Transverse colon (tissue), 4 donors: ENCODE results near the gene SMAD1. TPM values are rescaled to one million over a fixed set of nuclear protein-coding genes. Genes with fewer than 3 reads are reported as not detected.

Experiments used
- DNase-seq: peaks from one replicate; pipeline ENCODE4 v3.0.0-alpha.2; 2019
- H3K27ac ChIP-seq, 4 donors: fragments of 200-600 bp; sonication (generic); 2 replicates each; pipeline ENCODE4 v1.5.1; 2016 to 2018; ENCODE audit warnings: inconsistent platforms in 4 of 4
- H3K27me3 ChIP-seq: fragments of 200-600 bp; sonication (generic); 2 replicates; pipeline ENCODE4 v1.5.1; 2017; ENCODE audit warnings: inconsistent platforms
- H3K36me3 ChIP-seq, 4 donors: fragments of 200-600 bp; sonication (generic); 2 replicates each; pipeline ENCODE4 v1.5.1; 2017 to 2019; ENCODE audit warnings: inconsistent platforms in 4 of 4
- H3K4me1 ChIP-seq, 4 donors: fragments of 200-600 bp; sonication (generic); 2 replicates each; pipeline ENCODE4 v1.5.1; 2017 to 2020; ENCODE audit warnings: inconsistent platforms in 4 of 4
- H3K4me3 ChIP-seq, 4 donors: fragments of 200-600 bp; sonication (generic); 1 replicate in 1 of 4; 2 replicates in 3 of 4; pipeline versions ENCODE4 v1.5.1 to v1.6.1; 2017 to 2019; ENCODE audit warnings: inconsistent platforms in 4 of 4
- H3K9me3 ChIP-seq, 2 donors: fragments of 200-600 bp; sonication (generic); 2 replicates each; pipeline ENCODE4 v1.5.1; 2017 to 2019; ENCODE audit warnings: inconsistent platforms in 2 of 2
- CTCF ChIP-seq, 5 experiments: fragments of 200-600 bp in 3 of 5; fragments of 450-650 bp in 2 of 5; sonication (generic) in 3 of 5; IDR thresholded peaks; 1 replicate in 2 of 5; 2 replicates in 3 of 5; pipeline ENCODE4 v1.5.1; 2016 to 2017; ENCODE audit warnings: antibody characterized with exemption in 5 of 5, inconsistent platforms in 3 of 5, mild to moderate bottlenecking in 2 of 5, moderate library complexity in 1 of 5
- EP300 ChIP-seq: sonication (generic); formaldehyde crosslinking; IDR thresholded peaks from one replicate; pipeline ENCODE4 v1.6.1; 2017; ENCODE audit warnings: antibody characterized with exemption, low read depth
- POLR2A ChIP-seq: fragments of 450-650 bp; IDR thresholded peaks from one replicate; pipeline ENCODE4 v1.6.1; 2016; ENCODE audit warnings: antibody characterized with exemption, mild to moderate bottlenecking, moderate library complexity
- POLR2AphosphoS5 ChIP-seq, 3 donors: sonication (generic); formaldehyde crosslinking; IDR thresholded peaks; one replicate each; pipeline ENCODE4 v1.6.1; 2016; ENCODE audit warnings: antibody characterized with exemption in 3 of 3
- WGBS, 2 donors: methylation state at CpG; one replicate each; pipeline ENCODE4 v1.1.5; 2018; ENCODE audit warnings: low coverage in 1 of 2; 5-methylcytosine and 5-hydroxymethylcytosine counted together
- in situ Hi-C, 4 donors: fragments of 200-750 bp; cut with MboI; loops; one replicate each; pipeline versions ENCODE4 v1.15.0 to v1.15.1; 2017; ENCODE audit warnings: low sequenced_read_pairs in 3 of 4, low pct_ligation_motif_present in 1 of 4, low pct_unique_long_range_greater_than_20kb in 1 of 4
- intact Hi-C: fragments of 100-400 bp; cut with DNase I; formaldehyde crosslinking; loops from one replicate; pipeline ENCODE4 v1.15.1; 2023; ENCODE audit warnings: low total_unique reads
- total RNA-seq, 4 donors: library from RNA; depleted of rRNA; stranded (reverse); fragments of >200 nt; gene quantifications; one replicate each; pipeline ENCODE4 v1.1.0, GENCODE V29; 2016

Gene SMAD1
- total RNA-seq, 4 donors from 2014 or later, result 42.9 to 65.1 (median 46.5) TPM

GRCh38 chr4:145589916-145590702 lies 108.5 kb downstream of the SMAD1 start:
- no peak for TF ChIP-seq POLR2AphosphoS5 (IDR thresholded peaks at IDR 0.05)
- no peak for TF ChIP-seq EP300
- TF ChIP-seq POLR2A, result no peak
- no peak for TF ChIP-seq CTCF (IDR thresholded peaks at IDR 0.05)
- no peaks in the 10 kb centered on the region for H3K36me3 ChIP-seq
- H3K27ac ChIP-seq, result no peak overlapping the region
- no peaks in the 10 kb centered on the region for H3K9me3 ChIP-seq
- intact Hi-C loops (no loop called here), in situ Hi-C loops (no loop called here)
- WGBS, 2 donors, result 72 to 75% methylated on average over 3 of the region's 3 CpGs
- DNase-seq, result no peak
- no peaks in the 10 kb centered on the region for H3K27me3 ChIP-seq
- no peaks in the 10 kb centered on the region for H3K4me1 ChIP-seq
- no peak overlapping the region for H3K4me3 ChIP-seq

DNA sequence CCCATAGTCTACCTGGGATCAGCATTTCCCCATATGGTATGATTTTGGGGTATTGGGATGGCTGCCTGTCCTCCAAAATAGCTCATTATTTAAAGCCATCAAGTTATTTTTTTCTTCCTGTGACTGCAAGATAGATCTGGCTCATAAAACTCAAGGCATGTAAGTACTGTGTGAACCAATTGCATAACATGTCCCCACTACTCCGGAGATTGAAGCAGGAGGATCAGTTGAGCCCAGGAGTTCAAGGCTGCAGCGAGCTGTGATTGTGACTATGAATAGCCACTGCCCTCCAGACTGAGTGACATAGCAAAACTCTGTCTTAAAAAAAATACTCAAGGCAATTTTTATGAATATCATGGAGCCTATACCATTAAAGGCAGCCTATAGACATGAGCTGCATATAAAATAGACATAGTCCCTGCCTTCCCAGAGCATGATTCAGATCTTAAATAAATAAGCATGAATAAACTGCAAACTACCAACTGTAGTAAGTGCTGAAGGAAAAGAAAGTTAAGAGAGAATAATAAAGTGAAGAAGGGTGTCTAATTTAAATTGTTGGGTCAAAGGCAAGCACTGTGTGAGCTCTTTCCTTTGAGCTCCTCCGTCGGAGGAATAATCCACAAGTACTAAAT lies 120.6 kb downstream of the SMAD1 start:
- no peaks in the 10 kb centered on the region for H3K4me1 ChIP-seq
- no peak for DNase-seq
- no peak overlapping the region for H3K27ac ChIP-seq
- H3K9me3 ChIP-seq, result peaks cover 0 to 6% of the 10 kb centered on the region in 2 donors
- TF ChIP-seq POLR2A, result no peak
- TF ChIP-seq POLR2AphosphoS5 (IDR thresholded peaks at IDR 0.05), result no peak
- TF ChIP-seq EP300, result no peak
- H3K36me3 ChIP-seq, result no peaks in the 10 kb centered on the region
- intact Hi-C loops, result no loop called here
- in situ Hi-C loops, result loop anchor here in 3 of 4 donors (10.0 kb wide), 2 partner anchors 367 to 387 kb away; no protein-coding TSS in a partner anchor
- 86 to 93% methylated on average over 2 to 4 of the region's 4 CpGs for WGBS, 2 donors
- H3K27me3 ChIP-seq, result no peaks in the 10 kb centered on the region
- H3K4me3 ChIP-seq, result no peak overlapping the region

DNA sequence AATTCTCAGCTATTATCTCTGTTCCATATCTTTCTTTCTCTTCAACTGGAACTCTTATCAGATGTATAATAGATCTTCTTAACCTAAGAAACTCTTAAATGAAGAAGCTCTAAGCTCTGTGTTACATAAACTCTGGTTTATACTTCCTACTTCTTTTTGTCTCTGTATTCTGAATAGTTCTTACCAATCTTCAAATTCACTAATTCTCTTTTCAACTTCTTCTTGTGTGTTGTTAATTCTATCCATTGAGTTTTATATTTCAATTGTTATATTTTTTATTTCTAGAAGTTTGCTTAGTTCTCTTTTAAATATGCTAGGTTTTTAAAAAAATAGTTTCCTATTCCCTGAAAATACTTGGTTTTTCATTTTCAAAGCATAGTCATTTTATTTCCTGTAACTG lies 124.3 kb downstream of the SMAD1 start:
- Histone ChIP-seq H3K9me3 (peaks cover 0 to 6% of the 10 kb centered on the region in 2 donors), H3K27me3 (no peaks in the 10 kb centered on the region), H3K27ac (no peak overlapping the region), H3K4me3 (no peak overlapping the region), H3K36me3 (no peaks in the 10 kb centered on the region), H3K4me1 (no peaks in the 10 kb centered on the region)
- intact Hi-C loops, result no loop called here
- TF ChIP-seq CTCF (IDR thresholded peaks at IDR 0.05), result no peak
- TF ChIP-seq EP300, result no peak
- no peak for TF ChIP-seq POLR2AphosphoS5 (IDR thresholded peaks at IDR 0.05)
- no peak for TF ChIP-seq POLR2A
- DNase-seq, result no peak
- in situ Hi-C loops, result loop anchor here in 3 of 4 donors (10.0 kb wide), 2 partner anchors 371 to 391 kb away; no protein-coding TSS in a partner anchor

Other genes with a start within 250 kb of the SMAD1 start
- gene MMAA, start 137.5 kb downstream of the SMAD1 start, total RNA-seq, result 1 to 10 TPM in 3 of 4 donors, under 1 TPM in 1; 0.37 to 9.1 (median 7.9) TPM
- gene C4orf51, start 198.3 kb downstream of the SMAD1 start, total RNA-seq, result not detected